ENCODE results near the gene MYF6. TPM values are rescaled to one million over a fixed set of nuclear protein-coding genes. Genes with fewer than 3 reads are reported as not detected.

The MYF6 gene
- total and polyA plus RNA-seq, 9 of the 15 experiments (the other 6 are each of a cell fraction or from before 2014, with no cell fraction given): not detected

DNA sequence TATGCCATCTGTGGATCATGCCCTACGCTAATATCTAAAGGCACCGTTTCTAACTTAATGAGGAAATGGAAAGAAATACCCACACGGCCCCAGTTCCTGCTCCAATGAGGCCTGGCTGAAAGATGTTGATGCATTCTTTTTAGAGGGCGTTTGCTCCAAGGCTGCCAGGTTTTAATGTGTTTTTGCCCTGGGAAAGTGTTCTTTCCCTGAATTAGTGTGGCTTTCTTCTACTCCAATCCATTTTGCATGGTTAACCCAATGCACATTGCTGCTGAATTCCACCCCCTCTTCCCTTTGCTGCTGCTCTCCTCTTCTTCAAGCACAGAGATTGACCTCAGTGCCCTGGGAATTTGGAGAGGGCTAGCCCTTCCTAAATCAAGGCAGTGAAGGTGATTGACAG lies 10.4 kb downstream of the MYF6 start:
- ChIA-PET CTCF (ENCODE audit: low intra/inter-chr PET ratio) (no interaction called here), POLR2A (interaction anchor here (0.6 kb wide), 1 partner anchor 69 kb away, joined by 3 read pairs; no protein-coding TSS in a partner anchor)
- Histone ChIP-seq H3K79me2 (ENCODE audit: control insufficient read depth, insufficient read depth, low read length) (no peaks in the 10 kb centered on the region), H3K9ac (ENCODE audit: insufficient read depth in 1 of 2, low read depth in 2 of 2, low read length in 2 of 2) (no peak overlapping the region), H3K9me3 (replicated peaks; ENCODE audit: control insufficient read depth, insufficient read depth, low read depth, low read length) (no peaks in the 10 kb centered on the region), H4K20me1 (replicated peaks; ENCODE audit: control insufficient read depth, insufficient read depth, low read length) (no peaks in the 10 kb centered on the region), H3K27ac (ENCODE audit: extremely low read depth, low read depth, low read length) (no peak overlapping the region), H2AFZ (ENCODE audit: low read depth, low read length) (no peak overlapping the region), H3K9me1 (ENCODE audit: control insufficient read depth, insufficient read depth, low read length) (no peaks in the 10 kb centered on the region), H3K27me3 (ENCODE audit: control insufficient read depth in 2 of 2, insufficient read depth in 2 of 2, low read length in 2 of 2) (no peaks in the 10 kb centered on the region), H3K4me3 (no peak overlapping the region), H3K4me2 (ENCODE audit: insufficient read depth, low read length) (no peak overlapping the region), H3K4me1 (replicated peaks in 1 of 2; ENCODE audit: control insufficient read depth in 2 of 2, insufficient read depth in 2 of 2, low read length in 2 of 2) (no peaks in the 10 kb centered on the region), H3K36me3 (ENCODE audit: control insufficient read depth, insufficient read depth, low read length) (no peaks in the 10 kb centered on the region)
- no TSS peak for BruUV-seq (replicated peaks)
- WGBS (ENCODE audit: insufficient coverage, low coverage, missing lambda C conversion rate): 0% methylated on average over 4 of the region's 4 CpGs
- intact Hi-C loops (cut with micrococcal nuclease): no loop called here
- no peak for TF ChIP-seq NCOA2 (IDR thresholded peaks at IDR 0.05; ENCODE audit: partially characterized antibody in 2 of 2)
- no peak for TF ChIP-seq ZFP1 (CRISPR knock-in tag; IDR thresholded peaks at IDR 0.05)
- no peak for TF ChIP-seq SMAD4 (CRISPR knock-in tag; conservative IDR thresholded peaks at IDR 0.05)
- no peak for TF ChIP-seq GTF2E2 (tag; IDR thresholded peaks at IDR 0.05)
- no peak for TF ChIP-seq IFI16 (CRISPR knock-in tag; IDR thresholded peaks at IDR 0.05)
- TF ChIP-seq TCF3 (CRISPR knock-in tag; IDR thresholded peaks at IDR 0.05): no peak
- TF ChIP-seq ILF3 (IDR thresholded peaks at IDR 0.05; ENCODE audit: borderline replicate concordance): no peak
- TF ChIP-seq TAF15 (IDR thresholded peaks at IDR 0.05; ENCODE audit: low read depth, low read length): no peak
- TF ChIP-seq CBFA2T2 (conservative IDR thresholded peaks at IDR 0.05): no peak
- TF ChIP-seq ZNF143 (CRISPR knock-in tag; IDR thresholded peaks at IDR 0.05): no peak
- no peak for TF ChIP-seq NFXL1 (CRISPR knock-in tag; IDR thresholded peaks at IDR 0.05)
- TF ChIP-seq PCBP2 (IDR thresholded peaks at IDR 0.05; ENCODE audit: low read depth, low read length, poor library complexity, severe bottlenecking): no peak
- TF ChIP-seq, protein P1, sequence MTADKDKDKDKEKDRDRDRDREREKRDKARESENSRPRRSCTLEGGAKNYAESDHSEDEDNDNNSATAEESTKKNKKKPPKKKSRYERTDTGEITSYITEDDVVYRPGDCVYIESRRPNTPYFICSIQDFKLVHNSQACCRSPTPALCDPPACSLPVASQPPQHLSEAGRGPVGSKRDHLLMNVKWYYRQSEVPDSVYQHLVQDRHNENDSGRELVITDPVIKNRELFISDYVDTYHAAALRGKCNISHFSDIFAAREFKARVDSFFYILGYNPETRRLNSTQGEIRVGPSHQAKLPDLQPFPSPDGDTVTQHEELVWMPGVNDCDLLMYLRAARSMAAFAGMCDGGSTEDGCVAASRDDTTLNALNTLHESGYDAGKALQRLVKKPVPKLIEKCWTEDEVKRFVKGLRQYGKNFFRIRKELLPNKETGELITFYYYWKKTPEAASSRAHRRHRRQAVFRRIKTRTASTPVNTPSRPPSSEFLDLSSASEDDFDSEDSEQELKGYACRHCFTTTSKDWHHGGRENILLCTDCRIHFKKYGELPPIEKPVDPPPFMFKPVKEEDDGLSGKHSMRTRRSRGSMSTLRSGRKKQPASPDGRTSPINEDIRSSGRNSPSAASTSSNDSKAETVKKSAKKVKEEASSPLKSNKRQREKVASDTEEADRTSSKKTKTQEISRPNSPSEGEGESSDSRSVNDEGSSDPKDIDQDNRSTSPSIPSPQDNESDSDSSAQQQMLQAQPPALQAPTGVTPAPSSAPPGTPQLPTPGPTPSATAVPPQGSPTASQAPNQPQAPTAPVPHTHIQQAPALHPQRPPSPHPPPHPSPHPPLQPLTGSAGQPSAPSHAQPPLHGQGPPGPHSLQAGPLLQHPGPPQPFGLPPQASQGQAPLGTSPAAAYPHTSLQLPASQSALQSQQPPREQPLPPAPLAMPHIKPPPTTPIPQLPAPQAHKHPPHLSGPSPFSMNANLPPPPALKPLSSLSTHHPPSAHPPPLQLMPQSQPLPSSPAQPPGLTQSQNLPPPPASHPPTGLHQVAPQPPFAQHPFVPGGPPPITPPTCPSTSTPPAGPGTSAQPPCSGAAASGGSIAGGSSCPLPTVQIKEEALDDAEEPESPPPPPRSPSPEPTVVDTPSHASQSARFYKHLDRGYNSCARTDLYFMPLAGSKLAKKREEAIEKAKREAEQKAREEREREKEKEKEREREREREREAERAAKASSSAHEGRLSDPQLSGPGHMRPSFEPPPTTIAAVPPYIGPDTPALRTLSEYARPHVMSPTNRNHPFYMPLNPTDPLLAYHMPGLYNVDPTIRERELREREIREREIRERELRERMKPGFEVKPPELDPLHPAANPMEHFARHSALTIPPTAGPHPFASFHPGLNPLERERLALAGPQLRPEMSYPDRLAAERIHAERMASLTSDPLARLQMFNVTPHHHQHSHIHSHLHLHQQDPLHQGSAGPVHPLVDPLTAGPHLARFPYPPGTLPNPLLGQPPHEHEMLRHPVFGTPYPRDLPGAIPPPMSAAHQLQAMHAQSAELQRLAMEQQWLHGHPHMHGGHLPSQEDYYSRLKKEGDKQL (CRISPR knock-in tag; IDR thresholded peaks at IDR 0.05; ENCODE audit: borderline replicate concordance): no peak
- no peak for TF ChIP-seq MBD2 (IDR thresholded peaks at IDR 0.05; ENCODE audit: borderline replicate concordance, low read depth)
- TF ChIP-seq TAF7 (tag; IDR thresholded peaks at IDR 0.05): no peak
- DNase-seq (ENCODE audit: extremely low read depth in 1 of 4, low spot score in 3 of 4): no peak
- in situ Hi-C loops (cut with MboI): no loop called here
- no peak for FAIRE-seq
- no peak for ATAC-seq
